Ascending aorta (tissue), 2 donors: ENCODE data around the gene TMCC2. TPM values are rescaled to one million over a fixed set of nuclear protein-coding genes. Genes with fewer than 3 reads are reported as not detected.

Experiments used
- DNase-seq, 2 donors: peaks; one replicate each; pipeline ENCODE4 v3.0.0-alpha.2; 2019; ENCODE audit warnings: low spot score in 2 of 2
- H3K27ac ChIP-seq, 2 donors: fragments of 200-600 bp; sonication (generic); one replicate each; pipeline ENCODE4 v1.5.1; 2016 to 2017; ENCODE audit warnings: mild to moderate bottlenecking in 1 of 2
- H3K27me3 ChIP-seq: fragments of 200-600 bp; sonication (generic); one replicate; pipeline ENCODE4 v1.5.1; 2017
- H3K36me3 ChIP-seq, 2 donors: fragments of 200-600 bp; sonication (generic); one replicate each; pipeline ENCODE4 v1.5.1; 2016
- H3K4me1 ChIP-seq, 2 donors: fragments of 200-600 bp; sonication (generic); one replicate each; pipeline ENCODE4 v1.5.1; 2016 to 2017; ENCODE audit warnings: mild to moderate bottlenecking in 1 of 2
- H3K4me3 ChIP-seq, 2 donors: fragments of 200-600 bp; sonication (generic); one replicate each; pipeline ENCODE4 v1.5.1; 2016 to 2017; ENCODE audit warnings: mild to moderate bottlenecking in 1 of 2
- H3K9me3 ChIP-seq, 2 donors: fragments of 200-600 bp; sonication (generic); one replicate each; pipeline ENCODE4 v1.5.1; 2016
- intact Hi-C: fragments of 100-400 bp; cut with DNase I; formaldehyde crosslinking; loops from one replicate; pipeline ENCODE4 v1.15.1; 2023
- total RNA-seq: library from RNA; depleted of rRNA; stranded (reverse); fragments of >200 nt; gene quantifications from one replicate; pipeline ENCODE4 v1.1.0, GENCODE V29; 2016
- TF ChIP-seq, protein P1 (sequence below), 3 experiments: fragments of 200-600 bp in 2 of 3; fragments of 450-650 bp in 1 of 3; sonication (generic) in 2 of 3; IDR thresholded peaks; one replicate each; pipeline ENCODE4 v1.5.1; 2016 to 2019; ENCODE audit warnings: antibody characterized with exemption in 3 of 3, mild to moderate bottlenecking in 1 of 3, moderate library complexity in 1 of 3

The TMCC2 gene
- total RNA-seq, 1 donor from 2014 or later = 5.2 TPM

DNA sequence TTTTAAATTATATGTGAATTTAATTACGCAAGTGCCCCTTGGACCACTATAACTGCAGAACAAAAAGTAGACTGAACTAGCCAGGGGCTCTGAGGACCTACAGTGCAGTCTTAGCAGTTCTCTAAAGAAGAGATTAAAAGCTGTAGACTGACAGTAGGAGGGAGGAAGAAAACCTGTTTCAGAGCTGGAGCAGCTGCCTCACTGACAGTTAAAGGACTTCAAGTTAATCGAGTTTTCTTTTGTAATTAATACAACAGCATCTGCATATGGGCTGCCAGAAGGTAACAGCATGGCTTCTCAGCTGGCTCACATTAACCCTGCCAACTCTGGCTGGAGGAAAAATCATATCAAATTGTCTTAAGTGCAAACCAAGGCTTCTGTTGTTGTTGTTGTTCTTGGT is 36.1 kb upstream of the TMCC2 start:
- Histone ChIP-seq H3K4me1 (no peaks in the 10 kb centered on the region), H3K36me3 (peaks cover 0 to 9% of the 10 kb centered on the region in 2 donors), H3K9me3 (no peaks in the 10 kb centered on the region), H3K27ac (no peak overlapping the region), H3K27me3 (no peaks in the 10 kb centered on the region), H3K4me3 (no peak overlapping the region)
- DNase-seq = no peak
- intact Hi-C loops = no loop called here
- TF ChIP-seq, protein P1, sequence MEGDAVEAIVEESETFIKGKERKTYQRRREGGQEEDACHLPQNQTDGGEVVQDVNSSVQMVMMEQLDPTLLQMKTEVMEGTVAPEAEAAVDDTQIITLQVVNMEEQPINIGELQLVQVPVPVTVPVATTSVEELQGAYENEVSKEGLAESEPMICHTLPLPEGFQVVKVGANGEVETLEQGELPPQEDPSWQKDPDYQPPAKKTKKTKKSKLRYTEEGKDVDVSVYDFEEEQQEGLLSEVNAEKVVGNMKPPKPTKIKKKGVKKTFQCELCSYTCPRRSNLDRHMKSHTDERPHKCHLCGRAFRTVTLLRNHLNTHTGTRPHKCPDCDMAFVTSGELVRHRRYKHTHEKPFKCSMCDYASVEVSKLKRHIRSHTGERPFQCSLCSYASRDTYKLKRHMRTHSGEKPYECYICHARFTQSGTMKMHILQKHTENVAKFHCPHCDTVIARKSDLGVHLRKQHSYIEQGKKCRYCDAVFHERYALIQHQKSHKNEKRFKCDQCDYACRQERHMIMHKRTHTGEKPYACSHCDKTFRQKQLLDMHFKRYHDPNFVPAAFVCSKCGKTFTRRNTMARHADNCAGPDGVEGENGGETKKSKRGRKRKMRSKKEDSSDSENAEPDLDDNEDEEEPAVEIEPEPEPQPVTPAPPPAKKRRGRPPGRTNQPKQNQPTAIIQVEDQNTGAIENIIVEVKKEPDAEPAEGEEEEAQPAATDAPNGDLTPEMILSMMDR (IDR thresholded peaks at IDR 0.05) = no peak

DNA sequence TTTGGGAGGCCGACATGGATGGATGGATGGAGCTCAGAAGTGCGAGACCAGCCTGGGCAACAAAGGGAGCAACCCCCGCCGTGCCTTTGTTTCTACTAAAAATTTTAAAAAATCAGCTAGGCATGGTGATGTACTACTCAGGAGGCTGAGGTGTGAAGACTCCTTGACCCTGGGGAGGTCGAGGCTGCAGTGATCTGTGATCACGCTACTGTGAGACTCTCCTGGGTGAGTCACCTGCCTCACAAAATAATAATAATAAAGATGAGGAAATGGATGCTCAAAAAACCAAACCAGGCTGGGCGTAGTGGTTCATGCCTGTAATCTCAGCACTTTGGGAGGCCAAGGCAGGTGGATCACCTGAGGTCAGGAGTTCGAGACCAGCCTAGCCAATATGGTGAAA is 35.5 kb upstream of the TMCC2 start:
- H3K4me3 ChIP-seq = no peak overlapping the region
- TF ChIP-seq, protein P1 (IDR thresholded peaks at IDR 0.05) = no peak
- no peaks in the 10 kb centered on the region for H3K4me1 ChIP-seq
- H3K27ac ChIP-seq = no peak overlapping the region
- DNase-seq = no peak
- H3K36me3 ChIP-seq = peaks cover 0 to 3% of the 10 kb centered on the region in 2 donors
- H3K27me3 ChIP-seq = no peaks in the 10 kb centered on the region
- H3K9me3 ChIP-seq = no peaks in the 10 kb centered on the region
- intact Hi-C loops = no loop called here

DNA sequence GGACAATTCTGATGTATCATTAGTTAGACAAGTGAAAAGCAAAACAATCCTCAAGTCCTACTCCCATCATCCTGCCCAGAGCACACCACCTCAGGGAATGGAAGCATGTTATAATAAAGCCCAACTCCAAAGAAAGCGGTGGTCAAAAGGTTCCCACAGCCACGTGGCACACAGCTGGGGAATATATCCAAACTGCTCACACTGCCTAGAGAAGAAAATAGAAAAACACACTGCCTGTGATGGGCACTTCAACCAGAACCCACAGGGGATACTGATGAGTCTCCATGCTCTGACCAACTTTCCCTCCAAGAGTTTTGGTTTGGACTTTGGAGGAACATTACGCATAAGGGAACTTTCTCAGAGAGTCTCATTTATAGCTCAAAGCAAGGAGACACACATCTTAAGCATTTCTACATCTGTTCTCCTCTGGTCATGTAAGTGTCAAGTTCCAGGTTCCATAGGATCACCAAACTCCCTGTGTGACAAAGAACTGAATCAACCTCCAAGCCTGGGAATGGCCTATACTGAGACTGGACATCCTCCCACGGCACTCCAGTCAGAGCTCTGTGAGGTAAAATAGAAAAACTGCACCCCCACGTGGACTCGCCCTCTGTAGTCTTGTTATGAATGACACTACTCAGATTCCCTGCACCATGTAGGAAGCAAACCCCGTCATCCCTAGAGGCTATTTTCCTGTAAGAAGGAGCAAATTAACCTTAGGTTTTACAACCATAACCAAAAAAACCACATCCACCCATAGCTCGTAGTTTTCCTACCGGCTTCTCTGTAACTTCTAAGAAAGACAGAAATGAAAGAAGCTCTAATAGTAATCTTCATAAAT is 28.4 kb upstream of the TMCC2 start:
- TF ChIP-seq, protein P1 (IDR thresholded peaks at IDR 0.05) = no peak
- Histone ChIP-seq H3K9me3 (no peaks in the 10 kb centered on the region), H3K4me1 (no peaks in the 10 kb centered on the region), H3K27ac (no peak overlapping the region), H3K27me3 (no peaks in the 10 kb centered on the region), H3K4me3 (no peak overlapping the region), H3K36me3 (no peaks in the 10 kb centered on the region)
- intact Hi-C loops = no loop called here
- no peak for DNase-seq

DNA sequence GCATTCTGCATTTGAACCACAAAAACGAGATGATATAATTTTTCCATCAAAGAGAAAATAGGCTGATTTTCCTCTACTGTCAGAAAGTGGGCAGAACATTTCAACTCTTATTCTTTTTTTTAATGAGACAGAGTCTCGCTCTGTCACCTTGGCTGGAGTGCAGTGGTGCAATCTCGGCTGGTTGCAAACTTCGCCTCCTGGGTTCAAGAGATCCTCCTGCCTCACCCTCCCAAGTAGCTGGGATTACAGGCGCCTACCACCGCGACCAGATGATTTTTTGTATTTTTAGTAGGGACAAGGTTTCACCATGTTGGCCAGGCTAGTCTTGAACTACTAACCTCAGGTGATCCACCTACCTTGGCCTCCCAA is 27.8 kb upstream of the TMCC2 start:
- intact Hi-C loops = no loop called here
- no peak for DNase-seq
- Histone ChIP-seq H3K4me1 (no peaks in the 10 kb centered on the region), H3K27ac (no peak overlapping the region), H3K27me3 (no peaks in the 10 kb centered on the region), H3K9me3 (no peaks in the 10 kb centered on the region), H3K36me3 (no peaks in the 10 kb centered on the region), H3K4me3 (no peak overlapping the region)
- TF ChIP-seq, protein P1 (IDR thresholded peaks at IDR 0.05) = no peak

DNA sequence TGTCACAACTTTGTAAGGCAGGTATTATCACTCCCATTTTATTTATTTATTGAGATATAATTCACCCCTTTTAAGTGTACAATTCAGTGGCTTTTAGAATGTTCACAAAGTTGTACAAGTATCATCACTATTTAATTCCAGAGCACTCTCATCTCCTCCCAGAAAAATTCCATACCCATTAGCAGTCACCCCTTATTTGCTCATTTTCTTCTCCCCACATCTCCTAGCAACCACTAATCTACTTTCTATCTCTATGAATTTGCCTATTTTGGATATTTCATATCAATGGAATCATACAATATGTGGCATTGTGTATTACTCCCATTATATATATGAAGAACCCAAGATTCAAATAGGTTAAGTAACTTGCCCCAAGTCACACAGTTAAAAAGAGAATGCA is 23.2 kb upstream of the TMCC2 start:
- Histone ChIP-seq H3K9me3 (no peaks in the 10 kb centered on the region), H3K27me3 (no peaks in the 10 kb centered on the region), H3K4me1 (peaks cover 0 to under 1% of the 10 kb centered on the region in 2 donors), H3K4me3 (no peak overlapping the region), H3K27ac (no peak overlapping the region), H3K36me3 (no peaks in the 10 kb centered on the region)
- DNase-seq = no peak
- intact Hi-C loops = no loop called here
- TF ChIP-seq, protein P1 (IDR thresholded peaks at IDR 0.05) = no peak
